HG03469 (cell line): ENCODE data around the gene HIVEP3.
A peak's percentile ranks its signal among the peaks of the same experiment; 100 is the strongest.
"Not testable (repeated sequence)": the region's sequence is repeated elsewhere in the genome, so short reads cannot be mapped to it uniquely, and the experiment has no call there.

ENCODE experiments used
- ATAC-seq: cut with Tn5 transposase; IDR thresholded peaks from one replicate; pipeline ENCODE4 v1.9.1; 2021; ENCODE audit warnings: mild to moderate bottlenecking, moderate library complexity, moderate number of reproducible peaks; ENCODE audit not compliant: unreplicated experiment

The HIVEP3 gene

DNA sequence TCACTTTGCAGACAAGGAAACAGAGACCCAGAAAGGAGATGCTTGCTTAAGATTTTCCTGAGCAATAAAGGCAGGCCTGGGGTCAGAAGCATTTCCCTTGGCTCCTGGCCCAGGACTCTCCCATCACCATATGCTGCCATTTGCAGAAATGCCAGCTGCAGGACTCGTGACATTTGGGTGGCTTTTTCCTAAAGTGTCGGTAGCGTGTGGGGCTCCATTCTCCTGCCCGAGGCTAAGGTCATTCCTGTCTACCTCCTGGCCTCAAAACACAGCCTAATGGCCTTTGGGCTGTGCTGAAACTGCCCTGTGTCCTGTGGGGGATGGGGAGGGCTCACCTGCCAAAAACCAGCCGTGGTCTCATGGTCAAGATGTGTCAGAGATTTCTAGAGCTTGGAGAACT, 218.1 kb downstream of the HIVEP3 start:
- no peak for ATAC-seq

DNA sequence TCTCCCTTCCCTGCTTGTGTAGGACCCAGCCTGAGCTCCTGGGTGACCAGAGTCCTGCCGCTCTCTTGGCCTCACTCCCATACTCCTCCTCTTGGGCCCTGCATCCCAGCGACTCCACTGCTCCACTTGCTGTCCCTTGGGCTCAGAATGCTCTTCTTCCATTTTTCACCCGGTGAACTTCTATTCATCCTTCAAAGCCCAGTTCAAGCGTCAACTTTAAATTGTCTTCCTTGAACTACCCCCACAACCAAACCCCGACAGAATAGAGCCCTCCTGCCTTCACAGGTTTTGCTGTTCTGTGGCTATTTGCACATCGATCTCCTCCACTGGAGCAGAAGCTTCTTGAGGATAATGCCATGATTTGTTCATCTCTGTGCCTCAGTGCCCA, 218.9 kb downstream of the HIVEP3 start:
- ATAC-seq, result no peak

- ATAC-seq, result peak; percentile 68
These were observed 219.5 kb downstream of the HIVEP3 start for GRCh38 chr1:41698916-41699860.

DNA sequence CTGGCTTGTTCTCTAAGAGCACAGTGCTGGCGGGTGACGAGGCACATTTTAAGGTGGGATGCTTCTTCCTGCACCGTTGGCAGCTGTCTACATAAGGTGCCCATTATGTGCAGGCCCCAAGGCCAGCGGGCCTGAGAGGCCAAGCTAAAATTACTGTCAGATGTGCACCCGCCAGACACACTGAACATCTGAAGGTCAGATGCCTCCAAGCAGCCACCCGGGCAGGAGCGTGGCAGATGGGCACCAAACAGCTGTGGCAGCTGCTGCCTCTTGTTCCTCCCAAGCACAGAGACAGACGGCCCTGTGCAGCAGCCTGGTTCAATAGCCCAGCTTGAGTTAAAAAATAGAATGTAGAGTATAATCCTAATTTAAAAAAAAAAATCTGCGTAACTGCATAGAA, 222.3 kb downstream of the HIVEP3 start:
- no peak for ATAC-seq

- no peak for ATAC-seq
These were observed 223.5 kb downstream of the HIVEP3 start for GRCh38 chr1:41695118-41695745.

GRCh38 chr1:41691966-41692365, 226.8 kb downstream of the HIVEP3 start:
- not testable (repeated sequence) for ATAC-seq

GRCh38 chr1:41691424-41691823, 227.3 kb downstream of the HIVEP3 start:
- no peak for ATAC-seq

- no peak for ATAC-seq
These were observed 228.4 kb downstream of the HIVEP3 start for GRCh38 chr1:41690331-41690730.

- ATAC-seq, result no peak
These were observed 229.2 kb downstream of the HIVEP3 start for GRCh38 chr1:41689558-41689981.

DNA sequence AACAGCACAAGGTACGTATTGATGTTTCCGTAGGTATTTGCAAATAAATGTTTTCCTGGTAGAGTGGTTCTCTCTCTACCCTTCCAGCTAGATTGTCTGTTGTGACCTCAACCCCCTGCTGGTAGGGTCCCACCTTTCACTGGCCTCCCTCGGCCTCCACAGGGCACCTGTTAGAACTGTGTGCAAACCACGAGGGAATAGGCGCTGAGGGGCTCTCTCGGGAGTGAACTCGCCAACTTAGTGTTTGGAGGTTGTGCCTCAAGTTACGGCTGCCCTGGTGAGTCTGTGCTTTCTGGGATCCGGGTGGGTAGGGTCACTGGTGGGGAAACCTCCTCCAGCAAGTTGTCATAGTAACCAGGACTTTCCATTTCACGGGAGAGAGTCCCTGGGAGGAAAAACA, 229.6 kb downstream of the HIVEP3 start:
- ATAC-seq, result no peak

GRCh38 chr1:41687007-41687406, 231.7 kb downstream of the HIVEP3 start:
- ATAC-seq, result no peak

GRCh38 chr1:41683681-41684500, 234.8 kb downstream of the HIVEP3 start:
- ATAC-seq, result no peak

- ATAC-seq, result no peak
These were observed 235.7 kb downstream of the HIVEP3 start for GRCh38 chr1:41682845-41683625.

DNA sequence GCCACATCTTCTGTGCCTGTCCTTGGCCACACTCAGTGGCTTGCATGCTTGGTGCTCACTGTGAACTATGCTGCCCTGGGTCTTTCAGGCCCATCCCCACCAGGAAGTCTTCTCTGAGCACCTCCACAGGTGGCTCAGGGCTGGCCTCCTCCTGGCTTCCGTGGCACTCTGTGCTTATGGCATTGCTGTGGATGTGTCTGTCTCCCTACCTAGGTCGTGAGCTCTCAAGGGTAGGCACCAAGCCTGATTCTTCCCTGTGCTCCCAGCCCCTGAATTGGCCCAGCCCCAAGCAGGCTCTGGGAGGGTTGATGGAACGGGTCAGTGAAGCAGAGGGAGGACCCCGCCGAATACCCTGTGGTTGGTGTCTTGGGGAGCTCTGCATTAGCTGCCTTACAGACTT, 236.6 kb downstream of the HIVEP3 start:
- no peak for ATAC-seq

- no peak for ATAC-seq
These were observed 237.2 kb downstream of the HIVEP3 start for GRCh38 chr1:41681331-41682098.

GRCh38 chr1:41679994-41680393, 238.7 kb downstream of the HIVEP3 start:
- ATAC-seq, result no peak

DNA sequence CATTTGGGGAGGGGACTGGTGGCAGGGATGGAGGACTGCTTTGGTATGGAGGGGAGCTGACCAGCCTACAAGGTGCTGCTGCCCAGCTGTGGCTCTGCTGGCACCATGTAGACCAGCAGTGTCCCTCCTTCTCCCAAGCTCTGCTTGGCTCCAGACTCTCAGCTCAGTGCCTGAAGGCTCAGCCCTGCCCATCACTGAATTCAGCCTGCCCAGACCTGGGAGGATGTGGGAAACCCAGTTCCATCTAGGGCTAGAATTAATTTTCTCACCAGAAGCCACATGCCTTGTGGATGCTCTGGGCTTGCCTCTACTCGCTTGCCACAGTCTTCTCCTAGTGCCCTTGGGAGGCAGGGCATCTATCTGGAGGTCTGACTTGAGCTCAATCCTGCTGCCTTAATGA, 239.2 kb downstream of the HIVEP3 start:
- no peak for ATAC-seq

GRCh38 chr1:41678111-41678878, 240.4 kb downstream of the HIVEP3 start:
- no peak for ATAC-seq

GRCh38 chr1:41677620-41678019, 241.1 kb downstream of the HIVEP3 start:
- no peak for ATAC-seq
